Natural killer cell (primary cell): ENCODE results near the gene PURA. TPM values are rescaled to one million over a fixed set of nuclear protein-coding genes. Genes with fewer than 3 reads are reported as not detected.

Experiments used
- ATAC-seq, 3 donors: fragments of 150-1000 bp in 2 of 3; fragments of 200-7000 bp in 1 of 3; cut with Tn5 transposase; 1 replicate in 1 of 3; 2 replicates in 2 of 3; pipeline ENCODE4 v1.10.0; 2021; ENCODE audit warnings: mild to moderate bottlenecking in 2 of 3, moderate library complexity in 2 of 3
- DNase-seq, 2 donors: peaks; one replicate each; pipeline versions ENCODE4 v3.0.0 to v3.0.0-alpha.2; 2013 to 2021; ENCODE audit warnings: mixed read lengths in 1 of 2
- H3K27ac ChIP-seq: one replicate; pipeline ENCODE4 v1.5.1; 2013; ENCODE audit warnings: mild to moderate bottlenecking, low read length
- H3K27me3 ChIP-seq: one replicate; pipeline ENCODE4 v1.6.1; 2013; ENCODE audit warnings: low read length; ENCODE audit not compliant: control insufficient read depth, insufficient read depth
- H3K36me3 ChIP-seq: one replicate; pipeline ENCODE4 v1.6.1; 2013; ENCODE audit warnings: low read length; ENCODE audit not compliant: control insufficient read depth, insufficient read depth
- H3K4me1 ChIP-seq: one replicate; pipeline ENCODE4 v1.6.1; 2013; ENCODE audit warnings: low read length; ENCODE audit not compliant: control insufficient read depth, insufficient read depth
- H3K4me3 ChIP-seq: one replicate; pipeline ENCODE4 v1.5.1; 2013; ENCODE audit warnings: low read length
- H3K9me3 ChIP-seq: one replicate; pipeline ENCODE4 v1.6.1; 2013; ENCODE audit warnings: low read length; ENCODE audit not compliant: control insufficient read depth, insufficient read depth
- H3K27ac Mint-ChIP-seq, 2 donors: one replicate each; pipeline ENCODE4 v1.8.0; 2022; ENCODE audit warnings: mild to moderate bottlenecking in 2 of 2, mixed read lengths in 2 of 2, moderate library complexity in 1 of 2
- H3K27me3 Mint-ChIP-seq, 2 donors: one replicate each; pipeline ENCODE4 v1.8.0; 2022; ENCODE audit warnings: low read depth in 2 of 2, mixed read lengths in 2 of 2
- H3K36me3 Mint-ChIP-seq: one replicate; pipeline ENCODE4 v1.8.0; 2022; ENCODE audit warnings: mixed read lengths
- H3K4me1 Mint-ChIP-seq, 2 donors: one replicate each; pipeline ENCODE4 v1.8.0; 2022; ENCODE audit warnings: mixed read lengths in 2 of 2
- H3K4me3 Mint-ChIP-seq: one replicate; pipeline ENCODE4 v1.8.0; 2022; ENCODE audit warnings: mild to moderate bottlenecking, moderate library complexity, mixed read lengths
- H3K9me3 Mint-ChIP-seq, 2 donors: one replicate each; pipeline ENCODE4 v1.8.0; 2022; ENCODE audit warnings: mixed read lengths in 2 of 2
- CTCF ChIP-seq: fragments of 200-600 bp; IDR thresholded peaks from one replicate; pipeline ENCODE4 v1.8.0; 2022; ENCODE audit warnings: antibody characterized with exemption
- WGBS: methylation state at CpG from one replicate; pipeline ENCODE4 v1.1.7; 2013; ENCODE audit warnings: missing lambda C conversion rate; ENCODE audit not compliant: insufficient coverage; 5-methylcytosine and 5-hydroxymethylcytosine counted together
- intact Hi-C: fragments of 100-400 bp; cut with micrococcal nuclease; formaldehyde crosslinking; loops from one replicate; pipeline ENCODE4 v1.14.2; 2022
- total RNA-seq, 4 donors: library from RNA; stranded (reverse); fragments of 120-200 nt in 1 of 4; gene quantifications; one replicate each; pipeline versions ENCODE4 v1.2.3 to v1.2.4, GENCODE V29; 2013 to 2022

The PURA gene
- total RNA-seq, 3 donors from 2014 or later (not counting 1 experiment from before 2014, with no cell fraction given), result 8.1 to 12.0 (median 9.8) TPM

DNA sequence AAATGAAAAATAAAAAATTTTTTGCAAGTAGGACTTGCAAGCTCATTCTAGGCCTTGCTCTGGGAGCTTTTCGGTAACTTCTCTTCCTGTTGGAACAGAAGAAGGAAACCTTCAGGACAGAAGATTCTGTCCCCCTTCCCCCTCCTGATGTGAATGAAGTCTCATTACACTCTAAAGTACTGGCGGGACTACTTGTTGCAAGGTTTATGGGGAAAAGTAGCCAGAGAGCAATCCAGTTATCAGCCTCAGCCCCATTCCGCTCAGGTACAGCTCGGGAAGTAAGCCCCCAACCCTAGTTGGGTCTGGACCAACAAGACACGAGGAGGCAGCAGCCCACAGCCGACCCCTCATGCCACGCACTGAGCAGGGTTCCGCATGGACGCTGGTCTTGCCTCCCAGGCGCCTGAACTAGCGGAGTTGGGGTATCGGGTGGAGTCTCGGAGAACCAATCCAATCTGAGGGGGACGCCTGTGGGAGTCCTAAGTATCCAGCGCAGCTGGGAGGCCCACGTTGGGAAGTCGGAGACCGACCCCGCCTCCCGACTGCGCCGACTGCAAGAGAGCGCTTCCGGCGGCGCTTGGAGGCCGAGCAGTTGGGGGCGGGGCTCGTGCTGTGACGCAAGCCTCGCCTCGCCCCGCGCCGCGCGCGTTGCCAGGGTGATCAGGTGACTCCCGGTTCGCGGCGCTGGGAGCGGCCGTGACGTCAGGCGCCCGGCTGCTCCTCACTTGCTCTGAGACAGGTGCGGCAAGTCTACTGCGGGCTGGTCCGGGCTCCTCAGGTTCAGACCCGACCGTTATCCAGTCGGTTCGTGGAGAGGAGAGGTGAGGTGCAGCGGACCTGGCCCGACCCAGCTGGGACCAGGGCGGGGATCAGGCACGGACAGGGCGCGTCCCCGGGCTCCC lies 60.8 kb downstream of the PURA start, which contains the start of gene CYSTM1:
Gene CYSTM1 (plus strand): TSS at position 724 of the 902 bp plus-strand sequence. CDS start 19,278 bp downstream, outside the sequence.
- ATAC-seq, result peak; percentile 88 to 97 (median 89)
- H3K27ac Mint-ChIP-seq, result peak within 1 kb of the TSS; percentile 89 to 97
- Histone ChIP-seq H3K36me3 (no peaks in the 10 kb centered on the region), H3K27ac (peak within 1 kb of the TSS; percentile 71), H3K4me3 (peak within 1 kb of the TSS; percentile 67), H3K4me1 (peaks cover 13% of the 10 kb centered on the region), H3K9me3 (no peaks in the 10 kb centered on the region), H3K27me3 (peaks cover 4% of the 10 kb centered on the region)
- 3% methylated on average over 61 of the region's 61 CpGs for WGBS
- intact Hi-C loops, result loop anchor here (2.0 kb wide), 1 partner anchor 60 kb away; the partner anchor contains the start of gene PURA
- H3K4me1 Mint-ChIP-seq, result peaks cover 21% of the 10 kb centered on the region in 2 donors
- H3K36me3 Mint-ChIP-seq, result no peaks in the 10 kb centered on the region
- peak; percentile 96 to 99 for DNase-seq
- TF ChIP-seq CTCF, result no peak
- H3K9me3 Mint-ChIP-seq, result no peaks in the 10 kb centered on the region
- peak within 1 kb of the TSS; percentile 95 for H3K4me3 Mint-ChIP-seq
- peaks cover 11% of the 10 kb centered on the region in 2 donors for H3K27me3 Mint-ChIP-seq

Other genes with a start within 250 kb of the PURA start
- gene NRG2, start 70.8 kb upstream of the PURA start, total RNA-seq, result under 1 TPM; 0.21 to 0.50 (median 0.40) TPM
- 1 to 10 TPM; 2.2 to 4.0 (median 4.0) TPM for gene IGIP, start 11.8 kb downstream of the PURA start, total RNA-seq
- gene CYSTM1, start 61.1 kb downstream of the PURA start, total RNA-seq, result 1 to 10 TPM; 3.9 to 4.9 (median 4.2) TPM
- 10 to 100 TPM; 28.0 to 39.1 (median 37.6) TPM for gene PFDN1, start 189.0 kb downstream of the PURA start, total RNA-seq
- 1 to 10 TPM; 5.1 to 9.9 (median 7.8) TPM for gene HBEGF, start 232.5 kb downstream of the PURA start, total RNA-seq
- not detected for gene SLC4A9, start 246.1 kb downstream of the PURA start, total RNA-seq